Osteoblast (primary cell): ENCODE results near the gene PWP2. TPM values are rescaled to one million over a fixed set of nuclear protein-coding genes. Genes with fewer than 3 reads are reported as not detected.

ENCODE experiments used
- DNase-seq: peaks from one replicate; pipeline ENCODE4 v3.0.0; 2011; ENCODE audit warnings: low spot score, mixed read lengths; ENCODE audit not compliant: insufficient read length; ENCODE audit errors: missing footprints
- H2AFZ ChIP-seq: 2 replicates; pipeline ENCODE4 v1.6.0; 2011; ENCODE audit warnings: mild to moderate bottlenecking, low read length
- H3K27ac ChIP-seq: 2 replicates; pipeline ENCODE4 v1.5.1; 2011; ENCODE audit warnings: mild to moderate bottlenecking, low read depth, low read length, moderate library complexity
- H3K27me3 ChIP-seq: 2 replicates; pipeline ENCODE4 v1.6.0; 2012; ENCODE audit warnings: mild to moderate bottlenecking, control low read depth, inconsistent platforms, low read length, moderate library complexity; ENCODE audit not compliant: insufficient read depth
- H3K36me3 ChIP-seq: 2 replicates; pipeline ENCODE4 v1.5.1; 2011; ENCODE audit warnings: mild to moderate bottlenecking, low read length, control low read depth, moderate library complexity; ENCODE audit not compliant: insufficient read depth
- H3K4me1 ChIP-seq: 2 replicates; pipeline ENCODE4 v1.5.1; 2011; ENCODE audit warnings: mild to moderate bottlenecking, low read length, control low read depth, moderate library complexity; ENCODE audit not compliant: insufficient read depth
- H3K4me2 ChIP-seq: 2 replicates; pipeline ENCODE4 v1.6.0; 2011; ENCODE audit warnings: mild to moderate bottlenecking, low read length; ENCODE audit not compliant: insufficient read depth
- H3K4me3 ChIP-seq: fragments of 200-600 bp; sonication (generic); 3 replicates; pipeline ENCODE4 v1.5.1; 2012; ENCODE audit warnings: mild to moderate bottlenecking, low read length, inconsistent platforms; ENCODE audit not compliant: insufficient read depth
- H3K79me2 ChIP-seq: 2 replicates; pipeline ENCODE4 v1.6.0; 2012; ENCODE audit warnings: mild to moderate bottlenecking, low read length, control low read depth, inconsistent platforms; ENCODE audit not compliant: insufficient read depth
- H3K9me3 ChIP-seq: 2 replicates; pipeline ENCODE4 v1.5.1; 2011; ENCODE audit warnings: low read depth, low read length, control low read depth
- H4K20me1 ChIP-seq: 2 replicates; pipeline ENCODE4 v1.6.0; 2012; ENCODE audit warnings: mild to moderate bottlenecking, low read length, control low read depth; ENCODE audit not compliant: insufficient read depth
- total RNA-seq: library from RNA; depleted of rRNA; stranded (reverse); fragments of >200 nt; gene quantifications from 2 replicates; pipeline ENCODE4 v1.2.3, GENCODE V29; 2012
- TF ChIP-seq, protein P1 (sequence below): IDR thresholded peaks from 2 replicates; pipeline ENCODE4 v1.5.1; 2011; ENCODE audit warnings: mild to moderate bottlenecking, low read depth, low read length, moderate library complexity; ENCODE audit errors: extremely low read depth

PWP2 gene
- total RNA-seq, 1 donor: 2.2 TPM

DNA sequence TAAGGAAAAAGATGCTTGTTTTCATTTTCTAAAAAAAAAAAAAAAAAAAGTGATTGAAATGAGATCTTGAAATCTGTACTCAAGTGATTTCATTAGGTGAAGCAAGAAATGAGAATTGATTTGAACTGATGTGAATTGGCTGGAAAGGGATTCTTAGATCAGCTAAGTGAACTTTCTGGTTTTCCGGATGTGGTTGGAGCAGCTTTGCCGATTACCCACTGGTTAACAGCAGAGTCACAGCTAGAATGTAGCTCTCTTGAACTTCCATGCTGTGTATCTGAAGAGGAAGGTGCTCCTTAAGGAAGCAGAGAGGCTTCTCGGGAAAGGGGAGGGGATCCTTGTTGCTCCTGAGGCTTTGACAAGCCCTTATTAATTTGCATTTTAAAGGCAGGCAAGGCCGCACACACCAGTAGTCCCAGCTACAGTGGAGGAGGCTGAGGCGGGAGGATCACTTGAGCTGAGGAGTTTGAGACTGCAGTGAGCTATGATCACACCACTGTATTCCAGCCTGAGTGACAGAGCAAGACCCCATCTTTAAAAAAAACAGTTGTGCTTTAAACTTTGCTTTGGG is 28.7 kb upstream of the PWP2 start:
- H3K79me2 ChIP-seq: peaks cover 8% of the 10 kb centered on the region
- no peak overlapping the region for H3K27ac ChIP-seq
- H3K4me1 ChIP-seq: no peaks in the 10 kb centered on the region
- no peaks in the 10 kb centered on the region for H3K27me3 ChIP-seq
- peaks cover 72% of the 10 kb centered on the region for H3K36me3 ChIP-seq
- TF ChIP-seq, protein P1, sequence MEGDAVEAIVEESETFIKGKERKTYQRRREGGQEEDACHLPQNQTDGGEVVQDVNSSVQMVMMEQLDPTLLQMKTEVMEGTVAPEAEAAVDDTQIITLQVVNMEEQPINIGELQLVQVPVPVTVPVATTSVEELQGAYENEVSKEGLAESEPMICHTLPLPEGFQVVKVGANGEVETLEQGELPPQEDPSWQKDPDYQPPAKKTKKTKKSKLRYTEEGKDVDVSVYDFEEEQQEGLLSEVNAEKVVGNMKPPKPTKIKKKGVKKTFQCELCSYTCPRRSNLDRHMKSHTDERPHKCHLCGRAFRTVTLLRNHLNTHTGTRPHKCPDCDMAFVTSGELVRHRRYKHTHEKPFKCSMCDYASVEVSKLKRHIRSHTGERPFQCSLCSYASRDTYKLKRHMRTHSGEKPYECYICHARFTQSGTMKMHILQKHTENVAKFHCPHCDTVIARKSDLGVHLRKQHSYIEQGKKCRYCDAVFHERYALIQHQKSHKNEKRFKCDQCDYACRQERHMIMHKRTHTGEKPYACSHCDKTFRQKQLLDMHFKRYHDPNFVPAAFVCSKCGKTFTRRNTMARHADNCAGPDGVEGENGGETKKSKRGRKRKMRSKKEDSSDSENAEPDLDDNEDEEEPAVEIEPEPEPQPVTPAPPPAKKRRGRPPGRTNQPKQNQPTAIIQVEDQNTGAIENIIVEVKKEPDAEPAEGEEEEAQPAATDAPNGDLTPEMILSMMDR: no peak
- H4K20me1 ChIP-seq: peaks cover 14% of the 10 kb centered on the region
- H3K9me3 ChIP-seq: no peaks in the 10 kb centered on the region
- H3K4me3 ChIP-seq: no peak overlapping the region
- no peak overlapping the region for H3K4me2 ChIP-seq
- DNase-seq: no peak
- no peak overlapping the region for H2AFZ ChIP-seq

DNA sequence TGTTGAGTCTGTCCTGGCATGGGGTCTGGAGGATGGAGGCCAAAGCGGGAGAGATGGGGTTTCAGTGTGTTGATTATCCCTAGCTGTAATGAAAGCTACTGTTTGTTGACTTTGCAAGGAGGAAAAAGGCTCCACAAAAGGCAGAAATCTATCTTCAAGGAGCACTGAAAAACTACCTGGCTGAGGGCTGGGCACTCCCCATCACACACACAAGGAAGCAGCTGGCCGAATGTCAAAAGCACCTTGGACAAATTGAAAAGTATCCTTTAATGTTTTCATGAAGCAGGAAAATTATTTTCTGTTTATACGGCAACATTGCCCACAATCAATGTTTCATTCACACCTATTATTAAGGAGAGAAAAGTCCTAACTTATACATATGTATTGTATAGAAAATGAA is 27.8 kb upstream of the PWP2 start:
- H3K36me3 ChIP-seq: peaks cover 72% of the 10 kb centered on the region
- H4K20me1 ChIP-seq: peaks cover 11% of the 10 kb centered on the region
- no peaks in the 10 kb centered on the region for H3K9me3 ChIP-seq
- H3K79me2 ChIP-seq: peaks cover 3% of the 10 kb centered on the region
- H3K4me1 ChIP-seq: no peaks in the 10 kb centered on the region
- no peak overlapping the region for H2AFZ ChIP-seq
- DNase-seq: no peak
- no peak overlapping the region for H3K4me3 ChIP-seq
- H3K27ac ChIP-seq: no peak overlapping the region
- H3K4me2 ChIP-seq: no peak overlapping the region
- H3K27me3 ChIP-seq: no peaks in the 10 kb centered on the region
- TF ChIP-seq, protein P1: no peak

DNA sequence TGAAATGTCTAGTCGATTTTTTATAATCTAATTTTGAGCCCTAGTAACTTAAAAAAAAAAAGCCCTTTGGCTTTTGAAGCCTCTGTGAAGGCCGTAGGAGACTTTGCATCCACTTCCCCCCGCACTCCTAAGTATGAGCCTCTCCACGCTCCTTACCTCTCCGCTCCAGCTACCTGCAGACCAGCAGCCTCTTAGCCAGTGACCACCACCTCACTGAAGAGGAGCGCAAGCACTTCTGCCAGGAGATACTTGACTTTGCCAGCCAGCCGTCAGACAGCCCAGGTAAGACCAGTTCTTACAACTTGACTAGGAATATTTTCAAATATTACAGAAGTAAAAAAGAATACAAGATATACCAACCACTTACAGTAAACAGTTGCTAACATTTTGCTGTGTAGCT is 27.4 kb upstream of the PWP2 start:
- Histone ChIP-seq H3K4me2 (no peak overlapping the region), H3K27me3 (no peaks in the 10 kb centered on the region), H3K4me1 (no peaks in the 10 kb centered on the region), H3K27ac (no peak overlapping the region), H3K36me3 (peaks cover 70% of the 10 kb centered on the region), H3K9me3 (no peaks in the 10 kb centered on the region), H2AFZ (no peak overlapping the region), H3K4me3 (no peak overlapping the region), H3K79me2 (no peaks in the 10 kb centered on the region), H4K20me1 (peaks cover 10% of the 10 kb centered on the region)
- TF ChIP-seq, protein P1: no peak
- DNase-seq: no peak

DNA sequence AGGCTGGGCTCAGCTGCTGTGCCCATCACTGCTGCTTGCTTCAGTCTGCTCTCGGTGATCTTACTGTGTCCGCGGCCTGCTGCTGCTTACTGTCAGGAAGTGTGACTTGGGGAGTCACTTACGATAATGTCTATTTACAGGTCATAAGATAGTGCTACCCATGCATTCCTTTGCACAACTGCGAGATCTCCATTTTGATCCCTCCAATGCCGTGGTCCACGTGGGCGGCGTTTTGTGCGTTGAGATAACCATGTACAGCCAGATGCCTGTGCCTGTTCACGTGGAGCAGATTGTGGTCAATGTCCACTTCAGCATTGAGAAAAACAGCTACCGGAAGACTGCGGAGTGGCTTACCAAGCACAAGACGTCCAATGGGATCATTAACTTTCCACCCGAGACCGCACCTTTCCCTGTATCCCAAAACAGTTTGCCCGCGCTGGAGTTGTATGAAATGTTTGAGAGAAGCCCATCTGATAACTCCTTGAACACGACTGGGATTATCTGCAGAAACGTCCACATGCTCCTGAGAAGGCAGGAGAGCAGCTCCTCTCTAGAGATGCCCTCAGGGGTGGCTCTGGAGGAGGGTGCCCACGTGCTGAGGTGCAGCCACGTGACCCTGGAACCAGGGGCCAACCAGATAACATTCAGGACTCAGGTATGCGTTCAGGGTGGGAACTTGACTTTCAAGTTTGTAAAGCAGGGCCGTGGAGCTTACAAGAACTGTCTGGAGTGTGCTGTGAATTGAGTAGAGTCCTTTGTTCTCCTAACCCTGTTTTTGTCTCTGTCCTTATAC is 24.4 kb upstream of the PWP2 start:
- Histone ChIP-seq H3K36me3 (peaks cover 72% of the 10 kb centered on the region), H3K27me3 (no peaks in the 10 kb centered on the region), H3K4me2 (no peak overlapping the region), H4K20me1 (peaks cover 7% of the 10 kb centered on the region), H3K9me3 (no peaks in the 10 kb centered on the region), H3K27ac (no peak overlapping the region), H3K79me2 (no peaks in the 10 kb centered on the region), H3K4me1 (no peaks in the 10 kb centered on the region), H2AFZ (no peak overlapping the region), H3K4me3 (no peak overlapping the region)
- TF ChIP-seq, protein P1: no peak
- peak; percentile 1 for DNase-seq
